Fibroblast of pulmonary artery (primary cell): Measurements from ENCODE around the gene DIPK2A.

Experiments used
- DNase-seq: peaks from one replicate; pipeline ENCODE4 v3.0.0-alpha.2; 2010; ENCODE audit warnings: low read depth
- H3K4me3 ChIP-seq: replicated peaks from 2 replicates; pipeline ENCODE4 v1.5.1; 2011; ENCODE audit warnings: low read depth, mild to moderate bottlenecking, control low read depth, low read length, moderate library complexity
- CTCF ChIP-seq: IDR thresholded peaks from 2 replicates; pipeline ENCODE4 v1.5.1; 2011; ENCODE audit warnings: mild to moderate bottlenecking, control low read depth, low read length, inconsistent platforms; ENCODE audit errors: missing control alignments

The DIPK2A gene

GRCh38 chr3:143974271-143975238, 2.9 kb downstream of the DIPK2A start:
- peak; percentile 34 for DNase-seq
- no peak for TF ChIP-seq CTCF

GRCh38 chr3:143975554-143976152, 4.0 kb downstream of the DIPK2A start:
- TF ChIP-seq CTCF: peak; percentile 67
- peak; percentile 88 for DNase-seq
- H3K4me3 ChIP-seq: peak overlapping the region; percentile 58

More at GRCh38 chr3:143974271-143975238, 2.9 kb downstream of the DIPK2A start:
- H3K4me3 ChIP-seq: peak overlapping the region; percentile 58

DNA sequence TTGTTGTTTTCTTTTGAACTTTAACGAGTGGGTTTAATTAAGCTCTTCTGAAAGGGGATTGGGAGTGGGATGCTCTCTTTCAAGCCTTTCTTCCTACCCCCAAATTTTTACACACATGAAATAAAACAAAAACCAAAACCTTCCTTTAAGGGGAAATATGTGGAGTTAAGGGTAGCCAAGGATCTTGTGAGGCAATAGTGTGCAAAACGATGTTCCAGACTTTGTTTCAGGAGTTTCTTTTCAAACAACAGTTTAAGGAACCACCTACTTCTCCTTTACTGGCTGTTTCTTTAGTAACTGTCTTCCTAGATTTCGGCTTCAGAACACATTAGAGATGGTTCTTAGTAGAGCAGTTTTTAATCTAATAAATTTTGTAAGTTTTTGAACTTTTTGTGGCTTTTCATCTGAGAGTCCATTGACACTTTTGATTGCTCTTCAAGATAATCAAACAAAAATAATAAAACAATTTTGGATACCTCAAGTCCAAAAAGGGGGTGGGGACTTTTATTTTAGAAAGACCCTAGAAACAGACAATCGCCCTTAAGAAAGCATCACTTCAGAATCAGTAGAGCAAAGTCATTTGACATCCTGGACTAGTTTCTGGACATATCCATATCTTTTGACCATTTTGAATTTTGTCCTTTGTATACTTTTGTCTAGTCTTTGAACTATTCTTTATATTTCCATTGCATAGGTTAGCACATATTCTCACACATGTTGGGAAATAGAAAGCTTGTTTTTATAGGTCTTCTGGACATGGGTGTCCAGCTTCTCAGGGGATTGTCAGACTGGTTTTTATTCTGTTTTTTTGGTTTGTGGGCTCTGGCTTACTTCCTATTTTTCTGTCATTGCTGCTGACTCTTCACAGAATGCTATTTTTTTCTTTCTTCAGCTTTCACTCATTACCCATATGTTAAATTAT, 6.0 kb downstream of the DIPK2A start:
- DNase-seq: peak; percentile 64
- peak overlapping the region; percentile 38 for H3K4me3 ChIP-seq
- no peak for TF ChIP-seq CTCF

GRCh38 chr3:143978263-143978631, 6.6 kb downstream of the DIPK2A start:
- TF ChIP-seq CTCF: no peak
- H3K4me3 ChIP-seq: no peak overlapping the region
- no peak for DNase-seq

DNA sequence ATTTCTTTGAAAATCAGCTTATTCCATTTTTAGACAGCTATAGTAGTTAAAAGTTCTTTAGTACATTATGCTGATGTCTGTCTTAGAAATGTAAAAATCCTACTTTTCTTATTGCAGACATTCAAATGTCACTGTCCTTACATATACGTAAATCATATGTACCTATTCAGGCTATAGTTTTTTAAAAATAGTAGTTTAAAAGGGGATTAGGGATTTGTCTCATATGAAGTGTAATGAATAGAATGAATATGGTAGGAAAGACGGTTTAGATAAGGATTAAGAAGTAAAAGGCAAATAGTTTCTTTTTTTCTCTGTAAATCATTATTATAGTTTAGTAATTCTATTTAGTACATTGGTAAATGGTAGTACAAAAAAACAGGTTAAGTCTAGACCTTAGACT, 7.4 kb downstream of the DIPK2A start:
- DNase-seq: no peak
- no peak for TF ChIP-seq CTCF
- no peak overlapping the region for H3K4me3 ChIP-seq

DNA sequence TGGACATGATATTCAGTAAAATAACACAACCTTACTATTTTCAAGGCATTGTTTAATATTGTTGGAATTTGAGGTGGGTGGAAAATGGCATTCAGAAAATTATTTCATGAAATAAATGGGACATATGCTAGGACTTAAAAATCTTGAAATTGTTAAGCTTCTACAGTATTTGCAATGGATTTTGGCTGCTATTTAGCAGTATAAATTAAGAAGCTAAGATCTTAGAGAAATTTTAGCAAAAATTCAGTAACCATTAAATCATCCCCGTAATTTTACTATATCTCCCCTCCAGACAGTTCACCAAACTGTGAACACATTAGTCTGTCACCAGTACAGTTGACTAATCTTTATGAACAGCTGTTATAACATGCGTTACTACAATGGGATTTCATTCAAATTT, 8.2 kb downstream of the DIPK2A start:
- no peak for TF ChIP-seq CTCF
- no peak overlapping the region for H3K4me3 ChIP-seq
- peak; percentile 26 for DNase-seq
